Uterus (tissue), 4 donors: Measurements from ENCODE around the gene ATN1. TPM values are rescaled to one million over a fixed set of nuclear protein-coding genes. Genes with fewer than 3 reads are reported as not detected.
A peak's percentile ranks its signal among the peaks of the same experiment; 100 is the strongest.

Source experiments
- DNase-seq, 2 donors: peaks; one replicate each; pipeline ENCODE4 v3.0.0-alpha.2; 2019 to 2020
- H3K27ac ChIP-seq, 2 donors: fragments of 200-600 bp; sonication (generic); 1 replicate in 1 of 2; 2 replicates in 1 of 2; pipeline ENCODE4 v1.5.1; 2016 to 2018
- H3K27me3 ChIP-seq, 2 donors: fragments of 200-600 bp; sonication (generic); one replicate each; pipeline ENCODE4 v1.5.1; 2018 to 2019; ENCODE audit warnings: control low read depth in 1 of 2
- H3K36me3 ChIP-seq, 2 donors: fragments of 200-600 bp; sonication (generic); one replicate each; pipeline ENCODE4 v1.5.1; 2019; ENCODE audit warnings: control low read depth in 1 of 2
- H3K4me1 ChIP-seq, 2 donors: fragments of 200-600 bp; sonication (generic); one replicate each; pipeline ENCODE4 v1.5.1; 2018 to 2019; ENCODE audit warnings: control low read depth in 1 of 2
- H3K4me3 ChIP-seq, 2 donors: fragments of 200-600 bp; sonication (generic); 1 replicate in 1 of 2; 2 replicates in 1 of 2; pipeline ENCODE4 v1.5.1; 2018 to 2019; ENCODE audit warnings: mild to moderate bottlenecking in 1 of 2
- H3K9me3 ChIP-seq, 2 donors: fragments of 200-600 bp; sonication (generic); one replicate each; pipeline ENCODE4 v1.5.1; 2019; ENCODE audit warnings: control low read depth in 1 of 2
- CTCF ChIP-seq, 4 experiments: fragments of 200-600 bp in 2 of 4; fragments of 450-650 bp in 2 of 4; sonication (generic) in 2 of 4; IDR thresholded peaks; one replicate each; pipeline ENCODE4 v1.5.1; 2016 to 2019; ENCODE audit warnings: antibody characterized with exemption in 4 of 4, mild to moderate bottlenecking in 2 of 4, moderate library complexity in 1 of 4
- POLR2A ChIP-seq, 2 donors: fragments of 450-650 bp; IDR thresholded peaks; one replicate each; pipeline ENCODE4 v1.6.1; 2016; ENCODE audit warnings: antibody characterized with exemption in 2 of 2, mild to moderate bottlenecking in 1 of 2, moderate library complexity in 1 of 2
- intact Hi-C: fragments of 100-400 bp; cut with DNase I; formaldehyde crosslinking; loops from one replicate; pipeline ENCODE4 v1.15.1; 2023; ENCODE audit warnings: low total_unique reads
- microRNA counts, 2 donors: library from miRNA; unstranded; fragments of <30 nt; microRNA quantifications; one replicate each; lab custom pipeline; 2016 to 2017
- microRNA-seq: library from miRNA; unstranded; fragments of <30 nt; microRNA quantifications from one replicate; pipeline ENCODE4, GENCODE V29; 2016; ENCODE audit warnings: borderline microRNAs expressed, borderline replicate concordance
- small RNA-seq: library from RNA; depleted of rRNA; stranded (forward); fragments of <200 nt; gene quantifications from one replicate; pipeline ENCODE3, GENCODE V24; 2016
- total RNA-seq, 4 donors: library from RNA; depleted of rRNA in 3 of 4; stranded (reverse); fragments of >200 nt in 3 of 4; gene quantifications; one replicate each; pipeline versions ENCODE4 v1.1.0 to v1.2.4, GENCODE V29; 2014 to 2023
- donor health status: DM: yes; HTN: yes; CAD: no.

The ATN1 gene
- total RNA-seq, 4 donors from 2014 or later = 10.8 to 283 (median 28.7) TPM

GRCh38 chr12:6980740-6981139, 53.0 kb downstream of the ATN1 start:
- TF ChIP-seq POLR2A (IDR thresholded peaks at IDR 0.05) (no peak), CTCF (IDR thresholded peaks at IDR 0.05) (no peak)
- no peak for DNase-seq
- intact Hi-C loops = no loop called here
- Histone ChIP-seq H3K36me3 (no peaks in the 10 kb centered on the region), H3K27me3 (no peaks in the 10 kb centered on the region), H3K9me3 (no peaks in the 10 kb centered on the region), H3K4me1 (no peaks in the 10 kb centered on the region), H3K27ac (no peak overlapping the region), H3K4me3 (no peak overlapping the region)

- DNase-seq = no peak
- TF ChIP-seq CTCF (IDR thresholded peaks at IDR 0.05) = no peak
- no peak for TF ChIP-seq POLR2A (IDR thresholded peaks at IDR 0.05)
- Histone ChIP-seq H3K27me3 (no peaks in the 10 kb centered on the region), H3K4me1 (no peaks in the 10 kb centered on the region), H3K4me3 (no peak overlapping the region), H3K36me3 (no peaks in the 10 kb centered on the region), H3K27ac (no peak overlapping the region), H3K9me3 (no peaks in the 10 kb centered on the region)
- intact Hi-C loops = no loop called here
Observed at GRCh38 chr12:6981152-6982052, 53.6 kb downstream of the ATN1 start.

- Histone ChIP-seq H3K27me3 (no peaks in the 10 kb centered on the region), H3K36me3 (no peaks in the 10 kb centered on the region), H3K9me3 (no peaks in the 10 kb centered on the region), H3K4me3 (no peak overlapping the region), H3K27ac (no peak overlapping the region), H3K4me1 (no peaks in the 10 kb centered on the region)
- DNase-seq = no peak
- intact Hi-C loops = no loop called here
- TF ChIP-seq CTCF (IDR thresholded peaks at IDR 0.05) (no peak), POLR2A (IDR thresholded peaks at IDR 0.05) (no peak)
Observed at GRCh38 chr12:6982532-6982931, 54.8 kb downstream of the ATN1 start.

GRCh38 chr12:6987956-6988553, 60.3 kb downstream of the ATN1 start:
- DNase-seq = no peak
- Histone ChIP-seq H3K4me3 (no peak overlapping the region), H3K36me3 (no peaks in the 10 kb centered on the region), H3K9me3 (no peaks in the 10 kb centered on the region), H3K27me3 (no peaks in the 10 kb centered on the region), H3K4me1 (no peaks in the 10 kb centered on the region), H3K27ac (no peak overlapping the region)
- TF ChIP-seq CTCF (IDR thresholded peaks at IDR 0.05) (no peak), POLR2A (IDR thresholded peaks at IDR 0.05) (no peak)
- intact Hi-C loops = no loop called here

MicroRNAs encoded within 50 kb of the gene (microRNA counts, 767-probe panel; counts per million panel counts)
- 0 counts per million in 2 donors for microRNA hsa-miR-141-3p (lab: Ali Mortazavi, UCI)
- microRNA hsa-miR-200c-3p (lab: Ali Mortazavi, UCI) = 0 counts per million in 2 donors

Small RNA genes within 50 kb of the gene (microRNA-seq; reads per million reads assigned to microRNA genes)
- 2.9 reads per million for gene MIR141
- gene MIR200C = 137 reads per million, percentile 61 among the genes with 10 or more reads in this experiment

Small RNA genes within 50 kb of the gene (small RNA-seq; reads per million reads assigned to genes)
- gene MIR141 (0.24 reads per million), gene MIR200C (0.18 reads per million), gene RNU7-1 (not detected), gene SCARNA12 (0.36 reads per million)

Other genes with a start within 250 kb of the ATN1 start
- 10 to 100 TPM; 13.6 to 71.3 (median 33.1) TPM for gene ZNF384, start 238.6 kb upstream of the ATN1 start, total RNA-seq
- gene PIANP, start 227.1 kb upstream of the ATN1 start, total RNA-seq = 10 to 100 TPM in 1 of 4 donors, 1 to 10 TPM in 1, under 1 TPM in 1, not detected in 1; 0.55 to 11.5 (median 1.5) TPM
- 10 to 100 TPM; 35.6 to 50.3 (median 37.7) TPM for gene COPS7A, start 203.9 kb upstream of the ATN1 start, total RNA-seq
- gene MLF2, start 174.8 kb upstream of the ATN1 start, total RNA-seq = 100 to 1,000 TPM; 124 to 408 (median 147) TPM
- gene PTMS, start 161.6 kb upstream of the ATN1 start, total RNA-seq = 100 to 1,000 TPM; 105 to 853 (median 140) TPM
- 10 to 100 TPM in 1 of 4 donors, 1 to 10 TPM in 2, under 1 TPM in 1; 0.41 to 14.6 (median 4.0) TPM for gene LAG3, start 155.4 kb upstream of the ATN1 start, total RNA-seq
- 10 to 100 TPM in 2 of 4 donors, 1 to 10 TPM in 2; 1.0 to 24.3 (median 10.4) TPM for gene CD4, start 138.4 kb upstream of the ATN1 start, total RNA-seq
- gene GPR162, start 106.1 kb upstream of the ATN1 start, total RNA-seq = 10 to 100 TPM in 1 of 4 donors, 1 to 10 TPM in 2, under 1 TPM in 1; 0.29 to 23.1 (median 3.4) TPM
- 10 to 100 TPM; 27.4 to 90.1 (median 59.9) TPM for gene P3H3, start 99.6 kb upstream of the ATN1 start, total RNA-seq
- gene GNB3, start 87.0 kb upstream of the ATN1 start, total RNA-seq = 10 to 100 TPM in 1 of 4 donors, 1 to 10 TPM in 1, under 1 TPM in 1, not detected in 1; under 0.01 to 18.3 (median 2.7) TPM
- 1 to 10 TPM in 1 of 4 donors, under 1 TPM in 1, not detected in 2; 0.76 to 9.6 TPM for gene CDCA3, start 76.7 kb upstream of the ATN1 start, total RNA-seq
- 10 to 100 TPM; 37.1 to 68.6 (median 52.8) TPM for gene USP5, start 75.8 kb upstream of the ATN1 start, total RNA-seq
- 100 to 1,000 TPM; 159 to 307 (median 240) TPM for gene TPI1, start 60.4 kb upstream of the ATN1 start, total RNA-seq
- gene SPSB2, start 54.7 kb upstream of the ATN1 start, total RNA-seq = 10 to 100 TPM in 1 of 4 donors, 1 to 10 TPM in 3; 2.8 to 11.3 (median 5.0) TPM
- gene LRRC23, start 23.1 kb upstream of the ATN1 start, total RNA-seq = 10 to 100 TPM in 2 of 4 donors, 1 to 10 TPM in 1, under 1 TPM in 1; 0.29 to 13.5 (median 10.6) TPM
- 10 to 100 TPM in 3 of 4 donors, 1 to 10 TPM in 1; 9.7 to 84.7 (median 24.4) TPM for gene ENO2, start 13.4 kb upstream of the ATN1 start, total RNA-seq
- not detected for gene RNU7-1, start 15.9 kb downstream of the ATN1 start, total RNA-seq
- gene C12orf57, start 16.1 kb downstream of the ATN1 start, total RNA-seq = 1,000 to 10,000 TPM in 2 of 4 donors, 100 to 1,000 TPM in 2; 259 to 2,496 (median 1,289) TPM
- gene PTPN6, start 23.4 kb downstream of the ATN1 start, total RNA-seq = 10 to 100 TPM in 2 of 4 donors, under 1 TPM in 2; 0.59 to 19.8 (median 5.9) TPM
- gene PHB2, start 42.7 kb downstream of the ATN1 start, total RNA-seq = 100 to 1,000 TPM; 129 to 167 (median 145) TPM
- gene EMG1, start 43.0 kb downstream of the ATN1 start, total RNA-seq = 10 to 100 TPM; 25.9 to 62.8 (median 44.0) TPM
- 10 to 100 TPM; 10.2 to 45.1 (median 17.1) TPM for gene LPCAT3, start 90.5 kb downstream of the ATN1 start, total RNA-seq
- 100 to 1,000 TPM; 172 to 554 (median 468) TPM for gene C1S, start 132.8 kb downstream of the ATN1 start, total RNA-seq
- 100 to 1,000 TPM; 128 to 571 (median 411) TPM for gene C1R, start 164.5 kb downstream of the ATN1 start, total RNA-seq
- gene C1RL, start 181.3 kb downstream of the ATN1 start, total RNA-seq = 100 to 1,000 TPM in 1 of 4 donors, 10 to 100 TPM in 3; 15.4 to 121 (median 37.4) TPM
- gene RBP5, start 200.9 kb downstream of the ATN1 start, total RNA-seq = 10 to 100 TPM in 1 of 4 donors, 1 to 10 TPM in 2, not detected in 1; 2.4 to 26.5 (median 8.2) TPM
- 100 to 1,000 TPM in 1 of 4 donors, 10 to 100 TPM in 3; 48.1 to 113 (median 94.7) TPM for gene CLSTN3, start 202.4 kb downstream of the ATN1 start, total RNA-seq